Stimulated activated CD8-positive, alpha-beta memory T cell treated with anti-CD3 and anti-CD28 coated beads, Interleukin-4, amount 100 ng/mL, for 4 hours (primary cell): ENCODE results near the gene AOPEP.
"Not testable (repeated sequence)": the region's sequence is repeated elsewhere in the genome, so short reads cannot be mapped to it uniquely, and the experiment has no call there.

ENCODE experiments used
- DNase-seq, 2 donors: peaks; one replicate each; pipeline ENCODE4 v3.0.0-alpha.2; 2020; ENCODE audit warnings: low read depth in 2 of 2, low spot score in 1 of 2

AOPEP gene

DNA sequence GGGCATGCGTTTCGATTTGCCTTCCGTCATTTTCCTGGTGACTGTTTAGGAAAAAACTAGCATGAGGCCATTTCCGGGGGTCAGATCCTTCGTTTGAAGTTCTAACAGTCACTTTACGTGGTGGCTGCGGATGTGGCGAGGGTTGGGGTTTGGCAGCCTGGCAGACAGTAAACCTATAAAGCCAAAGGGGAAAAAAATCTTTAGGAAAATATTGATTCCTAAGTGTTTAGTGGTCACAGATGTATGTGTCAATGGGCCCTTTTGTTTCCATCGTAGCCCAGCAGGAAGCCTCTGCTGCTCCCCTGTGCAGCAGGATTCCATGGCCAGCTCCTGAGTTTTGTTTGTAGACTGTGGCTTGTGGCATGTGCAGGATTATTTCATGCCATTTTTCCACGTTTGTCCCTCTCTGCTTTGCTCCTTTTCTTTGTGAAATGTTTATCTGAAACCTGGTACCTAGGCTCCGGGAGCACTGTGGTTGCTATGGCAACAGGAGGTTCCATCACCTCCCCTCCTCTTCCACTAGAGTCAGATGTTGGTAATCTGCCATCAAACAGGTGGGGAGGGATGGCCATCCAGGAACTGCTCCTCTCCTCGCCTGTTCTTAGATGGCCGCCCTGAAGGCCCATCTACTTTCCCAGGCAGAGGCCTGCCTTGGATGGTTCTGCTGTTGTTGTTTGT lies 202.3 kb downstream of the AOPEP start:
- no peak for DNase-seq

DNA sequence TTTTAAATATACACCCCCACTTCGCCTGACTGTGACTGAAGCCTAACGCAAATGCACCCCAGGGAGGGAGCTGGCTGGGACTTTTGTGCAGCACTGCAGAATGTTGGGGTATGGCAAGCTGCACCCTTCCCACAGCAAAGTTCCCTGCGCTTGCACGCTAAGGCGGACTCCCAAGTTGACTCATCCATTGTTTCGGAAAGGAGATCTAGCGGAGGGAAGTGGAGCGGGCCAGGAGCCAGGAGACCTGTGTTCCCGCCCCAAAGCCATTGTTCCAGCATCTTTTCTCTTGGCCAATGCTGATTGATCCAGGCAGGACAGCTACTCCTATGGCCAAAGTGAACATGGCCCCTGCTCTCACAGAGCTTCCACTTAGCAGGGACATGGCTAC lies 202.9 kb downstream of the AOPEP start:
- no peak for DNase-seq

GRCh38 chr9:94931036-94931633 lies 204.6 kb downstream of the AOPEP start:
- DNase-seq, result no peak

GRCh38 chr9:94931740-94932139 lies 205.2 kb downstream of the AOPEP start:
- no peak for DNase-seq

GRCh38 chr9:94932652-94933510 lies 206.4 kb downstream of the AOPEP start:
- no peak for DNase-seq

DNA sequence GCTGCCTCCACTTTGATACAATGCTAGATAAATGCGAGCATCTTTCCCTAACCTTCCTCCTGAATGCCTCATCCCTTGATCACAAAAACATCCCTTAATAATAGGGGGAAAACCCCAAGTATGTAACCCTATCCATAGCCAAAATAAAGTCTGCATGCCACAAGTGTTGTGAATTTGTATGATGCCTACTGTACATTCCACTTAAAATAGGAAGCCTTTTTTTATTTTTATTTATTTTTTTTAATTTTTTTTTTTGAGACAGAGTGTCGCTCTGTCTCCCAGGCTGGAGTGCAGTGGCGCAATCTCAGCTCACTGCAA lies 207.0 kb downstream of the AOPEP start:
- no peak for DNase-seq

DNA sequence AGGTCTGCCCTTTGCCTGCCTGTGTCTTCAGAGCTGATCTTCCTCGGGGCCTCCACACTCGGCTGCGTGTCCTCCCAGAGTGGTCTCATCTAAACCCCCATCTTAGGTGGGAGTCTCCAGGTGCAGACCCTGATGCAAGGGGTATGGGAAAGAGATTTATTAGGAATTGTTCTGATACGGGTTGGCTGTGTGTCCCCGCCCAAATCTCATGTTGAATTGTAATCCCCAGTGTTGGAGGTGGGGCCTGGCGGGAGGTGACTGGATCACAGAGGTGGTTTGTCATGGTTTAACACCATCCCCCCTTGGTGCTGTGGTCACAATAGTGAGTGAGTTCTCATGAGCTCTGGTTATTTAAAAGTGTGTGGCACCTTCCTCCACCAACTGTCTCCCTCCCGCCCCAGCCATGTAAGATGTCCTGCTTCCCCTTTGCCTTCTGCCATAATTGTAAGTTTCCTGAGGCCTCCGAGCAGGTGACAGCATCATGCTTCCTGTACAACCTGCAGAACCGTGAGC lies 208.4 kb downstream of the AOPEP start:
- no peak for DNase-seq

DNA sequence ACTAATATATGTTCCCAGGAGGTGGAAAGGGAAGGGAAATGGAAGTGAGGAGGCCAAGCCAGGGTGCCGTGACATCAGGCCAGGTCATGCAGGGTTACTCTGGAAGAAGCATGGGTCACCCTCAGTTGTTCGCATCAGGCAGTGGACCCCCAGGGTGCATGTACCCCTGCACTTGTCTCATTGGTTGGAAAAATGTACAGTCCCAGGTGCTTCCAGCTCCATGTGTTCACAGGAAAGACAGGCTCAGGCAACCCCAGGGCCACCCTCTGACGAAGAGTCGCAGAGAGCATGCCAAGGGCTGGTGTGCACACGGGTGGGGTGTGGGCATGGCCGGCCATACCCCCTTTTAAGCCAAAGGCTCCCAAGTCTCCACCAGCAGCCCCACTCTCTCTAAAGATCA lies 208.9 kb downstream of the AOPEP start:
- DNase-seq, result no peak

GRCh38 chr9:94936419-94936818 lies 209.9 kb downstream of the AOPEP start:
- no peak for DNase-seq

DNA sequence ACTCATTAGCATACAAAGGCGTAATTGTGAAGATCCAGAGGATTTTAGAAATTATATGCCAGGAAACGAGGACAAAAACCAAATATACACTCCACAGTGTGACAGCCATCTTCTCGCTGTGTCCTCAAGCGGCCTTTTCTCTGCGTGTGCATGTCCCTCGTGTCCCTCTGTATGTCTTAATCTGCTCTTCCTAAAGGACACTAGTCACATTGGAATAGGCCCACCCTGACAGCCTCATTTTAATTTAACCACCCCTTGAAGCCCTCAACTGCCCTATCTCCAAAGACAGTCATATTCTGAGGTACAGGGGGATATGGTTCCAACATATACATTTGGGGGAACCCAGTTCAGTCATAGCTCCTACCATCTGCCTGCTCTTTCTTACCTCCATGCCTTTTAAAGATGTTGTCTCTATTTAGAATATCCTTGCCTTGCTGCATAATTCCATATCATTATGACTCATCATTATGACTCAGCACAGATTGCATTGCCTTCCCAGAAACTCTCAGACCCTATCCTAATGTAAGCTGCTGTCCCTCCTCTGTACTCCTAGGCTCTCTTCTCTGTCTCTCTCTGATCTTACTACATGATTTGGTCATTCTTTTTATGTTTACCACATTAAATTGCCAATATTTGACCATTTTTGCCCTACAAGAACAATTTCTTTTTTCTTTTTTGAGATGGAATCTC lies 210.9 kb downstream of the AOPEP start:
- no peak for DNase-seq

DNA sequence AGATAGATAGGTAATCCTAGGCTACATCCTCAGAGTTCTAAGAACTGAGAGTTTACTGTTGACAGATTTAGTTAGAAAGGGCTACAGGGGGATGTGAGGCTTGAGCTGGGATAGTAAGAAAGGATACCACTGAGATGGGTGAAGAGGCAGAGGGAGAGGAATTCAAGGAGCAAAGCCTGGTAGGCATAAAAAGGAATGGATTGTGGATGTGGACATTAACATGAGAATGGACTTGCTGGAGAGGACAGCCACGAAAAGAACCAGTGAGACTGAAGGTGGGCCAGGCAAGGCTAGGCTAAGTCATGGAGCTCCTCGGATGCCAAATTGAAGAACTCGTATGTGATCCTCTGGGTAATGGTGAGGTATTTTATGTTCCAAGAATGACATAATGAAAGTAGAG lies 211.9 kb downstream of the AOPEP start:
- no peak for DNase-seq

DNA sequence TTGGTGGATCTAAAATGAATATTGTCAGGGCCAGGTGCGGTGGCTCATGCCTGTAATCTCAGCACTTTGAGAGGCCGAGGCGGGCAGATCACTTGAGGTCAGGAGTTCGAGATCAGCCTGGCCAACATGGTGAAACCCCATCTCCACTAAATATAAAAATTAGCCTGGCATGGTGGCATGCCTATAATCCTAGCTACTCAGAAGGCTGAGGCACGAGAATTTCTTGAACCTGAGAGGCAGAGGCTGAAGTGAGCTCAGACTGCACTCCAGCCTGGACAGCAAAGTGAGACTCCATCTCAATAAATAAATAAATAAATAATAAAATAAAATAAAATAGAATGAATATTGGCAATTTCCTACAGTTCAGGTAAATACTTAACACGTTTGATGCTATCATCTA lies 213.8 kb downstream of the AOPEP start:
- DNase-seq, result not testable (repeated sequence)

- DNase-seq, result no peak
These were observed 214.8 kb downstream of the AOPEP start for GRCh38 chr9:94941211-94941875.

DNA sequence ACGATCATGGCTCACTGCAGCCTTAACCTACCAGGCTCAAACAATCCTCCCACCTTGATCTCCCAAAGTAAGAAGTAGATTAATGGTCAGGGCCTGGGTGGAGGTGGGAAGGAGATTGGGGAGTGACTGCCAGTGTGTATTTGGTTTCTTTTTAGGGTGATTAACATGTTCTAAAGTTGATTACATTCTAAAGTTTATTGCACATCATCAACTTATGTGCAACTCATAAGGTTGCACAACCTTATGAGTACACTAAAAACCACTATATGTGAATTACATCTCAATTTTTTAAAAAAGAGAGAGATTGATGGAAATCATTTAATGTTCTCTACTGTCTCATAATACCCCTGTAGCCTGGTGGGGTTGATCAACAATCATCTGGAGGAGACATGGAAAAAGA lies 218.1 kb downstream of the AOPEP start:
- DNase-seq, result no peak

DNA sequence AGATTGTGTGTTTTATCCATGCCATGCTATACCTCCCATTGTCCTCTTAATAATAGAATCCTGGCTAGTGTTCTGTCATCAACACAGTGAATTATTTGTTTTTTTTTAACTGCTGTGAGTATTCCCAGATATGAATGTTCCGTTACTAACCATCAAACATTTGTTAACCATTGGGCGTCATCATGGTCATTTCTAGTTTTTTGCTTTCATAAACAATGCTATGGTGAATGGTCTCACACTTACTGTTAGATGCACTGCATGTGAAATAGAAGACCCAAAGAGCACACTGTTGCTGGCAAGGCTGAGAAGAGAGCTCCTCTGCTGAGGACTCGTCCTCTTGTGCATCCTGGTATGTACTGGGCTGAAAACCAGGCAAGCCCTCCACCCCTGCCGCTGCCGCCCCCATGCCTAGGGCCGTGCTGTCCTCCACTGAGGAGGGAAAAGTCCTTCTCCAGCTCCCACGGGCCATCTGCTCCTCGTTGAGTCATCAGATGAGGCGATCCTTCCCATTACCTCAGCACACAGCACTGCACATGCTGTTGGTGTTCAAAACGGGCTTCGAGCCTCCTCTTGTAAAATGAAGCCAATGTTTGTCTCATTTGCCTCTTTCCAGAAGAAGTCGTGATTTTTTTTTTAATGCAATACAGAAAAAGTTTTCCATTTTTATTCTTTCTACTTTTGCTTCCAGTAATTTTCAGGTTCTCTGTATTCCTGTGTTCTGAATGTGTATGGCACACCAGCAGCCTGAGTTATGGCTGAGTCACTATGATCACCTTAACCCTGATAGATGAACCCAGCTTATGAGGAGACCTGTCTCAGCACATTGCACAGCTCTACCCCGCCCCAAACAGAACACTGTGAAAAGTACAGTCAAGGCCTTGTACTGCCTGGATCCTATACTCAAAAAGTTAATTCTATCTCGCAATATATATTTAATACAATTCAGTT lies 219.0 kb downstream of the AOPEP start:
- DNase-seq, result no peak

DNA sequence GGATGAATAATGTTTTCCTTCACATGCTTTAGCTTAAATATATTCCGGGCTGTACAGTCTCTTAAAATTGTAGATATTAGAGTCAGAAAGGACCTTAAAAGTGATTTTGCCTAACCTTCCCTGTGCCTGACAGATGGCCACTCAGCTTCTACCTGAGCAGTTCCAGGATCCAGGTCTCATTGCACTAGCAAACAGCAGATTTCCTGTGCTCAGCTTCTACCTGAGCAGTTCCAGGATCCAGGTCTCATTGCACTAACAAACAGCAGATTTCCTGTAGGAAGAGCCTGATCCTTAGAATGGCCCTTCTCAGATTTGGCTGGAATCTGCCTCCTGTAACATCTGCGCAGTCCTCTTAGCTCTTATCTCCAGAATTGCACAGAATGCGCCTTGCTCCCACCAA lies 219.8 kb downstream of the AOPEP start:
- DNase-seq, result no peak

DNA sequence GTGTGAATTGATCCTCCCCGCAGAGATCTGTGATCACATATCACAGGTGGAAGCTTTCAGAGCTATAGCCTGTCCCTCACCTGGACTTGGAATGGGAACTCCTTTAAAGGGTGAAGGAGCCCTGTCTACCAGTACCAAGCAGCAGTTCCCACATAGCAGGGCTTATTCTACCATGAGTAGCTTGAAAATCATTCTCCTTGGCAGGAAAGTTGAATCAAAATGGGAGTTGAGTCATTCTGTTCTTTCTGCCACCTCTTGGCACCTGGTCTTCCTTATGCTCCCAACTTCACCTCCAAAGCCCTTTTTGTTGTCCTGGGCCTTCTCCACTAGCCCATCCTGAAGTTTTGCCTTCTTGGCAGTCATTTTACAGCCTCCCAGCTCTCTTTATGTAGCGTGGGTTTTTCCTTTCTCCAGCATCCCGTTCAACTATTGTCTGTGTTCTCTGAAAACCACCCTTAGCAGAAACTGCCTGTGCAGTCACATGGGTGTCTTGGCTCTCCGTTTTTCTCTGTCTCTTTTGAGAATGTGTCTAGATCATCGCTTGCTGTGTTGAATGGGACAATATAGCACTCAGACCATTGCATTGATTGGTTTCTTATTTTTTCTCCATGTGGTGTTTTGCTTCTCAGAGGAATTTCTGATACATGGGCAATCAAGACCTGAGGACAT lies 222.2 kb downstream of the AOPEP start:
- no peak for DNase-seq

GRCh38 chr9:94949370-94949769 lies 222.9 kb downstream of the AOPEP start:
- DNase-seq, result no peak

GRCh38 chr9:94950040-94950578 lies 223.6 kb downstream of the AOPEP start:
- no peak for DNase-seq
